H1 (cell line): Measurements from ENCODE around the gene SMPDL3B.

Experiments used
- EP300 ChIP-seq, 2 experiments: IDR thresholded peaks; 1 replicate in 1 of 2; 2 replicates in 1 of 2; pipeline ENCODE4 v1.6.1; 2011 to 2012; ENCODE audit warnings: low read depth in 2 of 2, low read length in 2 of 2, mild to moderate bottlenecking in 2 of 2, borderline replicate concordance in 1 of 2, inconsistent platforms in 1 of 2, moderate library complexity in 1 of 2
- MAFK ChIP-seq: IDR thresholded peaks from 2 replicates; pipeline ENCODE4 v1.6.1; 2012; ENCODE audit warnings: low read depth, mild to moderate bottlenecking, improper control_type of control experiment, low read length
- POLR2AphosphoS5 ChIP-seq: IDR thresholded peaks from 2 replicates; pipeline ENCODE4 v1.6.1; 2011; ENCODE audit warnings: low read depth, low read length
- RAD21 ChIP-seq, 2 experiments: IDR thresholded peaks in 1 of 2; conservative IDR thresholded peaks in 1 of 2; 2 replicates each; pipeline ENCODE4 v1.6.1; 2011; ENCODE audit warnings: low read depth in 2 of 2, low read length in 2 of 2, improper control_type of control experiment in 1 of 2, inconsistent platforms in 1 of 2, mild to moderate bottlenecking in 1 of 2, moderate library complexity in 1 of 2
- SP1 ChIP-seq: IDR thresholded peaks from 2 replicates; pipeline ENCODE4 v1.6.1; 2011; ENCODE audit warnings: low read depth, low read length
- YY1 ChIP-seq: IDR thresholded peaks from 2 replicates; pipeline ENCODE4 v1.6.1; 2011; ENCODE audit warnings: low read depth, mild to moderate bottlenecking, low read length
- TF ChIP-seq, protein P1 (sequence below), 3 experiments: IDR thresholded peaks; 1 replicate in 2 of 3; 2 replicates in 1 of 3; pipeline versions ENCODE4 v1.5.1 to v1.6.1; 2011; ENCODE audit warnings: low read length in 3 of 3, mild to moderate bottlenecking in 3 of 3, inconsistent platforms in 2 of 3, low read depth in 1 of 3, moderate library complexity in 1 of 3; ENCODE audit not compliant: insufficient read depth in 1 of 3; ENCODE audit errors: control extremely low read depth in 1 of 3

DNA sequence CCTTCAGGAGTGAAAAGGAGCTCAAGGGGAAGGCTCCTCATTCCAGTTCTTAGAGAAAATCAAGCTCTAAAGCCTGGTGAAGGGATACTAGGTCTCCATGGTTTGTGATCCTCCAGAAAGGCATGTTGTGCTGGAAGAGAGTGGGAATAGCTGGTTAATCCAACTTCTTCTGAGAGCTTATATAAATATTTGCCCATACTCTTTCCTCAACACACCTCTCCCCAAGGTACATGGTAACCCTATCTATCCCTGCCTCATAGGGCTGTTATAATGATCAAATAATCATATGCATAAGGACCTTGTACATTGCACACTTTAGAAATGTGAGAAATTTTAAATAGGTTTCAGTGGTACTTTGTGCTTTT, 39.6 kb downstream of the SMPDL3B start:
- TF ChIP-seq, protein P1, sequence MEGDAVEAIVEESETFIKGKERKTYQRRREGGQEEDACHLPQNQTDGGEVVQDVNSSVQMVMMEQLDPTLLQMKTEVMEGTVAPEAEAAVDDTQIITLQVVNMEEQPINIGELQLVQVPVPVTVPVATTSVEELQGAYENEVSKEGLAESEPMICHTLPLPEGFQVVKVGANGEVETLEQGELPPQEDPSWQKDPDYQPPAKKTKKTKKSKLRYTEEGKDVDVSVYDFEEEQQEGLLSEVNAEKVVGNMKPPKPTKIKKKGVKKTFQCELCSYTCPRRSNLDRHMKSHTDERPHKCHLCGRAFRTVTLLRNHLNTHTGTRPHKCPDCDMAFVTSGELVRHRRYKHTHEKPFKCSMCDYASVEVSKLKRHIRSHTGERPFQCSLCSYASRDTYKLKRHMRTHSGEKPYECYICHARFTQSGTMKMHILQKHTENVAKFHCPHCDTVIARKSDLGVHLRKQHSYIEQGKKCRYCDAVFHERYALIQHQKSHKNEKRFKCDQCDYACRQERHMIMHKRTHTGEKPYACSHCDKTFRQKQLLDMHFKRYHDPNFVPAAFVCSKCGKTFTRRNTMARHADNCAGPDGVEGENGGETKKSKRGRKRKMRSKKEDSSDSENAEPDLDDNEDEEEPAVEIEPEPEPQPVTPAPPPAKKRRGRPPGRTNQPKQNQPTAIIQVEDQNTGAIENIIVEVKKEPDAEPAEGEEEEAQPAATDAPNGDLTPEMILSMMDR (IDR thresholded peaks at IDR 0.05; ENCODE audit: control extremely low read depth in 1 of 3, insufficient read depth in 1 of 3, low read depth in 1 of 3, low read length in 3 of 3), result no peak
- TF ChIP-seq RAD21 (IDR thresholded peaks at IDR 0.05 in 1 of 2, conservative IDR thresholded peaks at IDR 0.05 in 1 of 2; ENCODE audit: low read depth in 2 of 2, low read length in 2 of 2) (no peak), EP300 (IDR thresholded peaks at IDR 0.05; ENCODE audit: borderline replicate concordance in 1 of 2, low read depth in 2 of 2, low read length in 2 of 2) (no peak), SP1 (no peak), POLR2AphosphoS5 (no peak), MAFK (no peak), YY1 (no peak)
